GM12878 (cell line): ENCODE results near the gene MAN2B1. TPM values are rescaled to one million over a fixed set of nuclear protein-coding genes. Genes with fewer than 3 reads are reported as not detected.

Experiments
- ATAC-seq: fragments of 200-7000 bp; cut with Tn5 transposase; 3 replicates; pipeline ENCODE4 v1.9.1; 2020; ENCODE audit warnings: mild to moderate bottlenecking, moderate library complexity
- BruUV-seq: library from RNA; stranded (reverse); fragments of 400-500 nt; replicated peaks from 2 replicates; lab custom pipeline; 2021; lab: Mats Ljungman, UMichigan
- CTCF ChIA-PET: fragments of 300-600 bp; sonication (Branson Sonifier 250); formaldehyde crosslinking; extraction: SDS; loops from one replicate; lab custom pipeline; 2021; ENCODE audit warnings: inconsistent platforms; lab: Yijun Ruan, JAX
- POLR2A ChIA-PET: fragments of 350-600 bp; formaldehyde crosslinking; extraction: SDS; loops from one replicate; lab custom pipeline; 2021; ENCODE audit warnings: inconsistent platforms; lab: Charles Lee
- RAD21 ChIA-PET: fragments of 300-600 bp; sonication (Branson Sonifier 250); formaldehyde crosslinking; loops from one replicate; lab custom pipeline; 2023; ENCODE audit warnings: antibody characterized with exemption; ENCODE audit not compliant: unreplicated experiment; lab: Charles Lee
- SMC1A ChIA-PET: fragments of 300-600 bp; sonication (Branson Sonifier 250); formaldehyde crosslinking; loops from one replicate; lab custom pipeline; 2023; ENCODE audit not compliant: unreplicated experiment, uncharacterized antibody; lab: Charles Lee
- DNase-seq: peaks from one replicate; pipeline ENCODE4 v3.0.0-alpha.2; 2011; ENCODE audit warnings: low read depth, low spot score
- FAIRE-seq: peaks from 3 replicates; lab custom pipeline; 2011; peaks lifted over from hg19 to GRCh38; lab: Jason Lieb, UNC
- H2AFZ ChIP-seq: 2 replicates; pipeline ENCODE4 v1.6.0; 2011; ENCODE audit warnings: low read depth, low read length, control low read depth; ENCODE audit not compliant: control insufficient read depth
- H3K27ac ChIP-seq: 2 replicates; pipeline ENCODE4 v1.5.1; 2011; ENCODE audit warnings: control low read depth; ENCODE audit not compliant: control insufficient read depth, insufficient read depth
- H3K27me3 ChIP-seq, 2 experiments: replicated peaks in 1 of 2; 2 replicates each; pipeline versions ENCODE4 v1.6.0 to v1.6.1; 2011; ENCODE audit warnings: low read length in 1 of 2; ENCODE audit not compliant: control insufficient read depth in 2 of 2, insufficient read depth in 2 of 2
- H3K36me3 ChIP-seq, 2 experiments: 2 replicates each; pipeline ENCODE4 v1.5.1; 2011; ENCODE audit warnings: low read length in 1 of 2; ENCODE audit not compliant: control insufficient read depth in 2 of 2, insufficient read depth in 2 of 2
- H3K4me1 ChIP-seq: 2 replicates; pipeline ENCODE4 v1.6.1; 2011; ENCODE audit warnings: mild to moderate bottlenecking, low read length, moderate library complexity, mixed read lengths; ENCODE audit not compliant: control insufficient read depth, insufficient read depth
- H3K4me2 ChIP-seq: 2 replicates; pipeline ENCODE4 v1.6.0; 2011; ENCODE audit warnings: control low read depth; ENCODE audit not compliant: control insufficient read depth, insufficient read depth
- H3K4me3 ChIP-seq: fragments of 200-600 bp; sonication (generic); 2 replicates; pipeline ENCODE4 v1.5.1; 2016
- H3K79me2 ChIP-seq: 2 replicates; pipeline ENCODE4 v1.6.0; 2011; ENCODE audit warnings: low read length; ENCODE audit not compliant: control insufficient read depth, insufficient read depth
- H3K9ac ChIP-seq: 2 replicates; pipeline ENCODE4 v1.8.0; 2011; ENCODE audit warnings: low read length, control low read depth, mixed read lengths; ENCODE audit not compliant: control insufficient read depth, insufficient read depth
- H3K9me3 ChIP-seq: replicated peaks from 3 replicates; pipeline ENCODE4 v1.5.1; 2011; ENCODE audit warnings: mild to moderate bottlenecking, low read length; ENCODE audit not compliant: control insufficient read depth, insufficient read depth
- H4K20me1 ChIP-seq: 2 replicates; pipeline ENCODE4 v1.6.0; 2011; ENCODE audit not compliant: control insufficient read depth, insufficient read depth
- ATF7 ChIP-seq: fragments of 450-650 bp; IDR thresholded peaks from 2 replicates; pipeline ENCODE4 v1.6.1; 2016; ENCODE audit warnings: low read depth, mild to moderate bottlenecking
- BRCA1 ChIP-seq: IDR thresholded peaks from 2 replicates; pipeline ENCODE4 v1.6.1; 2011; ENCODE audit warnings: low read depth, low read length, improper control_type of control experiment
- CEBPB ChIP-seq, 2 experiments: fragments of 150-350 bp in 1 of 2; IDR thresholded peaks; 2 replicates each; pipeline ENCODE4 v1.6.1; 2012 to 2014; ENCODE audit warnings: low read depth in 2 of 2, low read length in 2 of 2, borderline replicate concordance in 1 of 2, inconsistent platforms in 1 of 2
- CHD2 ChIP-seq: IDR thresholded peaks from 2 replicates; pipeline ENCODE4 v1.6.1; 2011; ENCODE audit warnings: low read depth, low read length, improper control_type of control experiment, borderline replicate concordance
- ETV6 ChIP-seq, 2 experiments: fragments of 450-650 bp in 1 of 2; IDR thresholded peaks in 1 of 2; conservative IDR thresholded peaks in 1 of 2; 2 replicates each; pipeline ENCODE4 v1.6.1; 2014; ENCODE audit warnings: antibody characterized with exemption in 1 of 2, borderline replicate concordance in 1 of 2, low read depth in 1 of 2, mild to moderate bottlenecking in 1 of 2, moderate library complexity in 1 of 2
- FOXK2 ChIP-seq: fragments of 450-650 bp; IDR thresholded peaks from 2 replicates; pipeline ENCODE4 v1.6.1; 2017; ENCODE audit warnings: mild to moderate bottlenecking, moderate library complexity
- NR2C2 ChIP-seq: IDR thresholded peaks from 2 replicates; pipeline ENCODE4 v1.6.1; 2011; ENCODE audit warnings: borderline replicate concordance, low read depth; ENCODE audit not compliant: control insufficient read depth, insufficient read length
- PML ChIP-seq: IDR thresholded peaks from 2 replicates; pipeline ENCODE4 v1.6.1; 2012; ENCODE audit warnings: low read length, inconsistent platforms
- RAD21 ChIP-seq: IDR thresholded peaks from 2 replicates; pipeline ENCODE4 v1.6.1; 2011; ENCODE audit warnings: mild to moderate bottlenecking, low read depth, low read length, moderate library complexity; ENCODE audit not compliant: insufficient read depth
- RBBP5 ChIP-seq: fragments of 200-600 bp; sonication (generic); conservative IDR thresholded peaks from 2 replicates; pipeline ENCODE4 v1.6.1; 2016
- RELA ChIP-seq: fragments of 450-650 bp; IDR thresholded peaks from 2 replicates; pipeline ENCODE4 v1.8.0; 2014; ENCODE audit warnings: borderline replicate concordance; ENCODE audit not compliant: partially characterized antibody
- STAT3 ChIP-seq: IDR thresholded peaks from 2 replicates; pipeline ENCODE4 v1.6.1; 2011; ENCODE audit warnings: low read depth, low read length, improper control_type of control experiment
- TBL1XR1 ChIP-seq: IDR thresholded peaks from 2 replicates; pipeline ENCODE4 v1.6.1; 2012; ENCODE audit warnings: low read depth, low read length, improper control_type of control experiment
- WGBS: methylation state at CpG from one replicate; pipeline ENCODE4 v1.1.6; 2016; ENCODE audit warnings: low lambda C conversion rate; ENCODE audit not compliant: insufficient replicate concordance, insufficient coverage; ENCODE audit errors: missing lambda C conversion rate; 5-methylcytosine and 5-hydroxymethylcytosine counted together
- in situ Hi-C: fragments of 300-500 bp; cut with MboI; formaldehyde crosslinking; loops from 9 replicates; pipeline ENCODE4 v1.14.3; 2018; ENCODE audit warnings: mixed read lengths
- intact Hi-C: fragments of 100-400 bp; cut with micrococcal nuclease; formaldehyde crosslinking; loops from one replicate; pipeline ENCODE4 v1.14.2; 2022; ENCODE audit not compliant: unreplicated experiment
- polyA plus RNA-seq, 11 experiments: library from polyadenylated mRNA; depleted of rRNA in 4 of 11; unstranded in 6 of 11; stranded (reverse) in 5 of 11; fragments of >200 nt; fragmentation: Nextera tagmentation in 4 of 11; fragmentation: Illumina TruSeq in 1 of 11; extraction: Ambion mirVana in 4 of 11; extraction: Trizol in 1 of 11; gene quantifications; 1 replicate in 1 of 11; 2 replicates in 10 of 11; pipeline versions ENCODE4 v1.2.1 to v1.2.3, GENCODE V29; 2011 to 2016; ENCODE audit warnings: inconsistent platforms in 2 of 11, missing spikeins in 2 of 11, low read depth in 1 of 11
- total RNA-seq, 4 experiments: library from RNA; depleted of rRNA in 3 of 4; stranded (reverse); fragments of >200 nt in 3 of 4; fragmentation: Illumina TruSeq in 1 of 4; extraction: Trizol in 1 of 4; gene quantifications; 2 replicates each; pipeline versions ENCODE4 v1.2.1 to v1.2.3, GENCODE V29; 2013 to 2021
- TF ChIP-seq, protein P1 (sequence below): fragments of 450-650 bp; conservative IDR thresholded peaks from 2 replicates; pipeline ENCODE4 v1.6.1; 2017; ENCODE audit warnings: mild to moderate bottlenecking, moderate library complexity
- TF ChIP-seq, protein P2 (sequence below): IDR thresholded peaks from 2 replicates; pipeline ENCODE4 v1.6.1; 2012; ENCODE audit warnings: low read depth, low read length, improper control_type of control experiment
- TF ChIP-seq, protein P3 (sequence below): fragments of 450-650 bp; IDR thresholded peaks from 2 replicates; pipeline ENCODE4 v1.6.1; 2017; ENCODE audit warnings: mild to moderate bottlenecking, moderate library complexity

Gene MAN2B1
- total and polyA plus RNA-seq, 10 of the 15 experiments (the other 5 are each of a cell fraction or from before 2014, with no cell fraction given) = 7.6 to 224 (median 81.4) TPM

DNA sequence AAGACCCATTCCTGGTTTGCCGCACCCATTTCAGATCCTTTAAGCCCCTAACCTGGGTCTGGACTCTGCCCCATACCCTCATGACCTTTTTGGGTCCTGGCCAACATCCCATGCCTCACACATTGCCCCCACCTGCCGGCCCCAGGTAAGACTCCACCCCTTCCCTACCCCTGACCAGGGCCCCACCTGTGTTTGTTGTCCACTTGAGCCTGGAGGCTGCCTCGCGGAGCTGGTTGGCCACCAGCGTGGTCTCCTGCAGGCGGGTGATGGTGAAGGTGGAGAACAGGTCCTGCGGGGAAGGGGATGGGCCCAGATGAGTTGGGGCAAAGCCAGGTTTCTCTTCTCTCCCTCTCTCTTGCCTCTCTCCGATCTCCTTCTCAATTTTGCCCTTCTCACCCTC lies 19.5 kb downstream of the MAN2B1 start (continued):
- TF ChIP-seq BRCA1 (no peak), ETV6 (conservative IDR thresholded peaks at IDR 0.05 in 1 of 2, IDR thresholded peaks at IDR 0.05 in 1 of 2; ENCODE audit: borderline replicate concordance in 1 of 2, low read depth in 1 of 2) (no peak)
- TF ChIP-seq, protein P1, sequence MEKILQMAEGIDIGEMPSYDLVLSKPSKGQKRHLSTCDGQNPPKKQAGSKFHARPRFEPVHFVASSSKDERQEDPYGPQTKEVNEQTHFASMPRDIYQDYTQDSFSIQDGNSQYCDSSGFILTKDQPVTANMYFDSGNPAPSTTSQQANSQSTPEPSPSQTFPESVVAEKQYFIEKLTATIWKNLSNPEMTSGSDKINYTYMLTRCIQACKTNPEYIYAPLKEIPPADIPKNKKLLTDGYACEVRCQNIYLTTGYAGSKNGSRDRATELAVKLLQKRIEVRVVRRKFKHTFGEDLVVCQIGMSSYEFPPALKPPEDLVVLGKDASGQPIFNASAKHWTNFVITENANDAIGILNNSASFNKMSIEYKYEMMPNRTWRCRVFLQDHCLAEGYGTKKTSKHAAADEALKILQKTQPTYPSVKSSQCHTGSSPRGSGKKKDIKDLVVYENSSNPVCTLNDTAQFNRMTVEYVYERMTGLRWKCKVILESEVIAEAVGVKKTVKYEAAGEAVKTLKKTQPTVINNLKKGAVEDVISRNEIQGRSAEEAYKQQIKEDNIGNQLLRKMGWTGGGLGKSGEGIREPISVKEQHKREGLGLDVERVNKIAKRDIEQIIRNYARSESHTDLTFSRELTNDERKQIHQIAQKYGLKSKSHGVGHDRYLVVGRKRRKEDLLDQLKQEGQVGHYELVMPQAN = no peak

DNA sequence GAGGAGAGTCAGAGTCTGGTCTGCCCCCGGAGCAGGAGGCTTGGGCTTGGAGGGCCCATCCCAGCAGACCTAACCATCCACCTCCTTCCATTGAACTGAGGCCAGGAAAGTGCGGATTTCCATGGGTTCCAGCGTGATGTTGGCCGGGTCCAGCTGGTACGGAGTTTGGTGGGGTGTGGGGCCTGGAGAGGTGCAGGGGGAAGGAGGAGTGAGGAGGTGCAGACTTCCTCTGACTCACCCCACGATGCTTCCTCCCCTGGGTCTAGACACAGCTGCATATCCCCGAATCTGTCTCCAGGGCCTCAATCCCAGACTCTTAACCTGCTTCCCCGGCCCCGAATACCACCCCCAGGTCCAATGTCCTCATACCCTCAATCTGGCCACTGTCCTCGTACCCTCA lies 20.0 kb downstream of the MAN2B1 start:
- Histone ChIP-seq H3K4me1 (no peaks in the 10 kb centered on the region), H2AFZ (no peak overlapping the region), H3K9me3 (no peaks in the 10 kb centered on the region; the same call in 2 of the 3 replicates), H3K36me3 (peaks cover 3 to 5% of the 10 kb centered on the region in 2 experiments; a peak in 2 of 4 replicates), H3K4me2 (no peak overlapping the region), H3K27me3 (no peaks in the 10 kb centered on the region), H4K20me1 (no peaks in the 10 kb centered on the region), H3K27ac (no peak overlapping the region), H3K9ac (no peak overlapping the region), H3K79me2 (no peaks in the 10 kb centered on the region), H3K4me3 (no peak overlapping the region)
- no peak for DNase-seq
- SMC1A ChIA-PET = no interaction called here
- FAIRE-seq = no peak
- no peak for ATAC-seq
- CTCF ChIA-PET = no interaction called here
- intact Hi-C loops (no loop called here), in situ Hi-C loops (no loop called here)
- POLR2A ChIA-PET = no interaction called here
- TF ChIP-seq ATF7 = no peak
- TF ChIP-seq CEBPB (IDR thresholded peaks at IDR 0.05; ENCODE audit: borderline replicate concordance in 1 of 2, low read depth in 2 of 2, low read length in 2 of 2) = no peak
- TF ChIP-seq, protein P2, sequence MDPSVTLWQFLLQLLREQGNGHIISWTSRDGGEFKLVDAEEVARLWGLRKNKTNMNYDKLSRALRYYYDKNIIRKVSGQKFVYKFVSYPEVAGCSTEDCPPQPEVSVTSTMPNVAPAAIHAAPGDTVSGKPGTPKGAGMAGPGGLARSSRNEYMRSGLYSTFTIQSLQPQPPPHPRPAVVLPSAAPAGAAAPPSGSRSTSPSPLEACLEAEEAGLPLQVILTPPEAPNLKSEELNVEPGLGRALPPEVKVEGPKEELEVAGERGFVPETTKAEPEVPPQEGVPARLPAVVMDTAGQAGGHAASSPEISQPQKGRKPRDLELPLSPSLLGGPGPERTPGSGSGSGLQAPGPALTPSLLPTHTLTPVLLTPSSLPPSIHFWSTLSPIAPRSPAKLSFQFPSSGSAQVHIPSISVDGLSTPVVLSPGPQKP = no peak
- TF ChIP-seq PML = no peak
- TF ChIP-seq STAT3 = no peak
- no peak for TF ChIP-seq RAD21
- no peak for TF ChIP-seq ETV6 (conservative IDR thresholded peaks at IDR 0.05 in 1 of 2, IDR thresholded peaks at IDR 0.05 in 1 of 2; ENCODE audit: borderline replicate concordance in 1 of 2, low read depth in 1 of 2)
- no peak for TF ChIP-seq RELA
- TF ChIP-seq, protein P3, sequence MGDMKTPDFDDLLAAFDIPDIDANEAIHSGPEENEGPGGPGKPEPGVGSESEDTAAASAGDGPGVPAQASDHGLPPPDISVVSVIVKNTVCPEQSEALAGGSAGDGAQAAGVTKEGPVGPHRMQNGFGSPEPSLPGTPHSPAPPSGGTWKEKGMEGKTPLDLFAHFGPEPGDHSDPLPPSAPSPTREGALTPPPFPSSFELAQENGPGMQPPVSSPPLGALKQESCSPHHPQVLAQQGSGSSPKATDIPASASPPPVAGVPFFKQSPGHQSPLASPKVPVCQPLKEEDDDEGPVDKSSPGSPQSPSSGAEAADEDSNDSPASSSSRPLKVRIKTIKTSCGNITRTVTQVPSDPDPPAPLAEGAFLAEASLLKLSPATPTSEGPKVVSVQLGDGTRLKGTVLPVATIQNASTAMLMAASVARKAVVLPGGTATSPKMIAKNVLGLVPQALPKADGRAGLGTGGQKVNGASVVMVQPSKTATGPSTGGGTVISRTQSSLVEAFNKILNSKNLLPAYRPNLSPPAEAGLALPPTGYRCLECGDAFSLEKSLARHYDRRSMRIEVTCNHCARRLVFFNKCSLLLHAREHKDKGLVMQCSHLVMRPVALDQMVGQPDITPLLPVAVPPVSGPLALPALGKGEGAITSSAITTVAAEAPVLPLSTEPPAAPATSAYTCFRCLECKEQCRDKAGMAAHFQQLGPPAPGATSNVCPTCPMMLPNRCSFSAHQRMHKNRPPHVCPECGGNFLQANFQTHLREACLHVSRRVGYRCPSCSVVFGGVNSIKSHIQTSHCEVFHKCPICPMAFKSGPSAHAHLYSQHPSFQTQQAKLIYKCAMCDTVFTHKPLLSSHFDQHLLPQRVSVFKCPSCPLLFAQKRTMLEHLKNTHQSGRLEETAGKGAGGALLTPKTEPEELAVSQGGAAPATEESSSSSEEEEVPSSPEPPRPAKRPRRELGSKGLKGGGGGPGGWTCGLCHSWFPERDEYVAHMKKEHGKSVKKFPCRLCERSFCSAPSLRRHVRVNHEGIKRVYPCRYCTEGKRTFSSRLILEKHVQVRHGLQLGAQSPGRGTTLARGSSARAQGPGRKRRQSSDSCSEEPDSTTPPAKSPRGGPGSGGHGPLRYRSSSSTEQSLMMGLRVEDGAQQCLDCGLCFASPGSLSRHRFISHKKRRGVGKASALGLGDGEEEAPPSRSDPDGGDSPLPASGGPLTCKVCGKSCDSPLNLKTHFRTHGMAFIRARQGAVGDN = no peak
- no peak for TF ChIP-seq FOXK2
- TF ChIP-seq CHD2 = no peak
- TF ChIP-seq TBL1XR1 = no peak
- TF ChIP-seq NR2C2 = no peak
- TF ChIP-seq RBBP5 = no peak
- no TSS peak for BruUV-seq
- RAD21 ChIA-PET = no interaction called here
- WGBS = 65% methylated on average over 10 of the region's 10 CpGs
